NCI-H345 treated with DMSO at 0.1 percent for 48 hours (cell line): ENCODE data around the gene ULK1.

Experiments
- DNase-seq: peaks from one replicate; lab custom pipeline; 2025; ENCODE audit not compliant: unreplicated experiment; lab: John Stamatoyannopoulos, UW

The ULK1 gene

DNA sequence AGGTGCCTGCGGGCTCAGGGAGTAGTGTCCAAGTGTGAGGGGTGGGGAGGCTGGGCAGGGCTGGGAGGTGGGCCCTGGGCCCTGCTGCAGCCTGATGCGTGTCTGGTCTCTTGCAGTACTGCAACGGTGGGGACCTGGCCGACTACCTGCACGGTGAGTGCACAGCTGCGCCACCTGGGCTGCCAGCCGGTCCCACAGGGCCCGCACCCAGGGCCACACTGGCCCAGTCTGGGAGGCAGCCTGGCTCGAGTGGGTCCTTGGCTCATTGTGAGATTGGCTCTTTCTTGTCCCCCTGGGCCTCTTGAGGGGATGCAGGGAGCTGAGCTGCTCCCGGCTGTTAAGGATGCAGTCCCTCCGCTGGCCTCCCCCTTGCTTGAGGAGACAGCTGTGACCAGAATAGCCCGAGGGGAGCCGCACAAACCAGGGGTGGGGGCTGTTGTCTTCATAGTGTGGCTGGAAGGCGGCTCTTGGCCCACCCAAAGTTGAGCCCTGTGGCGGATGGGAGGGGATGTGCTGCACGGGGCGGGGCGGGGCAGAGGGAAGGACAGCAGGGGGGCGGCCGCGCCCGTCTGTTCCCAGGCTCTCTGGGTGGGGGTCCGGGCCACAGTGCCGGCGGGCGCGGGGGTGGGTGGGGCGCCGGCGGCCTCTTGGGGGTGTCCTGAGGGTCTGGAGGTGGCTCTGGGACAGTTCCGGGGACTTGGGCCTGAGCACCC lies 13.1 kb downstream of the ULK1 start:
- no peak for DNase-seq

DNA sequence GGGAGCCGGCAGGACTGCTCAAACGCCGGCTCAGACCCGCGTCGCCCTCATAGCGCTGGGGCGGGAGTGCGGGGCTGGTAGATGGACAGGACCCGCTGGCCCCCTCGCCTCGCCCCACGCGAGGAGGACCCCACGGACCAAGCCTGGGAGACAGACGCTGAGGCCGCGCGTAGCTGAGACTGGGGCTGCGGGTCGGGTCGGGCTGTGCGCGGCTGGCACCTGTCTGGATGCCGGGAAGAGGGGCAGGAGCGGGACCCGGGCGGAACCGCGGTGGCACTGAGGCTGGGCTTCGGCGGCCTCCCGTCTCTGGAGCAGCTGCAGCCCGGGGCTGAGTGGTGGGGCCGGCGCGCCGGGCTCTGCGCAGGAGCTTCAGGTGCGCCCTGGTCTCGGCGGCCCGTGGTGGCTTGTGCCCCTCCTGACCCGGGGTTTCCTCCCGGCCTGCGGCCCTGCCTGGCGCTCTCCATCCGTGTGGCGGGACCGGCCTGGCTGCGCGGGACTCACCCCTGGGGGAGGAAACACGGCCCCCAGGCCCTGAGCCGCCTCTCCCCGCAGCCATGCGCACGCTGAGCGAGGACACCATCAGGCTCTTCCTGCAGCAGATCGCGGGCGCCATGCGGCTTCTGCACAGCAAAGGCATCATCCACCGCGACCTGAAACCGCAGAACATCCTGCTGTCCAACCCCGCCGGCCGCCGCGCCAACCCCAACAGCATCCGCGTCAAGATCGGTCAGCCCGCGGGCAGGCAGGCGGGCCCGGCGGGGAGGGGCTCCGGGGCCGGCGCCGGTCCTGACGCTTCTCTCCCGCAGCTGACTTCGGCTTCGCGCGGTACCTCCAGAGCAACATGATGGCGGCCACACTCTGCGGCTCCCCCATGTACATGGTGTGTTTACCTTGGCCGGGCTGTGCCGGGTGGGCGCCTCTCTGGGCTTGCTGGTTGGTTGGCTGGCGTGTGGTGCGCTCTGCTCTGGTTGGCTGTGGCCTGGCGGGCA lies 14.0 kb downstream of the ULK1 start:
- no peak for DNase-seq

DNA sequence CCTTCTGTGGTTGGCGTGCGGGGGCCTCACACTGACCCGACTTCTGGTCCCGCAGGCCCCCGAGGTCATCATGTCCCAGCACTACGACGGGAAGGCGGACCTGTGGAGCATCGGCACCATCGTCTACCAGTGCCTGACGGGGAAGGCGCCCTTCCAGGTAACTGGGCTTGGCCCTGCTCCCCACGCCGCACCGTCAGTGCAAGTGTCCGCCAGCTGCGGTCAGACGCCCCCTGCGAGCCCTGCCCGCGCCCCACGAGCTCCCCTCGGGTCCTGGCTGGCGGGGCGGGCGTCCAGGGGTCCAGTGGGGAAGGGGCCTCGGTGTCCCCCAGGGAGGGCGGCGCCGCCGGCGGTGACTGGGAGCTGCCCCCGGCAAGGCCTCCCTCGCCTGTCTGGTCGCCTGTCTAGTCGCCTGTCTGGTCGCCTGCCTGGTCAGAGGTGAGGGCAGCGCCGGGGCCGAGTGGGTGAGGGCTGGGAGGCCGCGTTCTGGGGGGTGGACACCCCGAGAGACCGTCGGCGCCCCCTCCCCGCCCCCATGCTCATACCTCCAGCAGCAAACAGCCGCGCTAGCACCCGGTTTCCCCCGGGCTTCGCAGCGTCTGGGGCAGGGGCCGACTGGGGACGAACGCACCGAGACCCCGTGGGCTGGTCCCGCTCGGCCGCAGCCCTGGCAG lies 14.8 kb downstream of the ULK1 start:
- DNase-seq: no peak

DNA sequence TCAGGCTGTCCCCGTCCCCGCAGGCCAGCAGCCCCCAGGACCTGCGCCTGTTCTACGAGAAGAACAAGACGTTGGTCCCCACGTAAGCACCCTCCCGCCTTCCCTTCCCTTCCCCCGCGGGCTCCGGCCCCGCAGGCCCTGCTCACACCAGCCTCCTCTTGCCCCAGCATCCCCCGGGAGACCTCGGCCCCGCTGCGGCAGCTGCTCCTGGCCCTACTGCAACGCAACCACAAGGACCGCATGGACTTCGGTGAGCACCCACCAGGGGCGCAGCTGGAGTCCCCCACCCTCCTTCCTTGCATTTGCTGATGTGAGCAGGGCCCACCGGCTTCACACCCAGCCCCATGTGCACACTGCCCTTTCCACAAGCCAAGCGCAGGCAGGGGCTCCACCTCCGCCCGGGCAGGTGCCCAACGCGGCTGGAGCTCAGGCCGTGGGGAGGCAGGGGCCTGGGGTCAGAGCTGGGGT lies 15.4 kb downstream of the ULK1 start:
- DNase-seq: no peak

DNA sequence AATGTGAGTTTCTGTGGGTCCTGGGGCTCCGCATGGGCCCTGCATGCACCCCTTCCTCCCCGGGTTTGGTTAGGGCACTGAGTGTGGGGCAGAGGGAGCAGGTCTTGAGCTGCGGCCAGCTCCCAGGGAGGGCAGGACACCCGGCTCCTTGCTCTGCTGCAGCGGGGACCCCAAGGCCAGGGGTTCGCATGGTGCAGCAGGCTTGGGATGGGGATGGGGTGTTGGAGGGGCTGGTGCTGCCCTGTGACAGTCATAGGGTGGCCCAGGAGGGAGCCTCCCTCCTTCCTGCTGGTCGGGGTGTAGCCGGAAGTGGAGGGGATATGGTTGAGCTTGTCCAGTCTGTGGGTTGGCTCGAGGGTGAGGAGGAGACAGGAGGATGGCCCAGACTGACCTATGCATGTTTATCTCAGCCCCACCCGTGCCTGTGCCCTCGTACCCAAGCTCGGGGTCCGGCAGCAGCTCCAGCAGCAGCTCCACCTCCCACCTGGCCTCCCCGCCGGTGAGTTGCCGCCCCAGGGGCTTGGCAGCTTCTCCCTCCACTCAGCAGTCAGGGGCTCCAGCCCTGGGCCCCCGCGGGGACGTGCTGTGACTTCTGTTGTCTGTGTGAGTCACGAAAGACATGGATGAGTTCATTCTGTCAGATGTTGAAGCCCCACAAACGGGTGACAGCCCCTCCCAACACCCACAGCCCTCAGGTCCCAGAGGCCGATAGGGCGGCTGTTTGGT lies 16.0 kb downstream of the ULK1 start:
- DNase-seq: no peak

DNA sequence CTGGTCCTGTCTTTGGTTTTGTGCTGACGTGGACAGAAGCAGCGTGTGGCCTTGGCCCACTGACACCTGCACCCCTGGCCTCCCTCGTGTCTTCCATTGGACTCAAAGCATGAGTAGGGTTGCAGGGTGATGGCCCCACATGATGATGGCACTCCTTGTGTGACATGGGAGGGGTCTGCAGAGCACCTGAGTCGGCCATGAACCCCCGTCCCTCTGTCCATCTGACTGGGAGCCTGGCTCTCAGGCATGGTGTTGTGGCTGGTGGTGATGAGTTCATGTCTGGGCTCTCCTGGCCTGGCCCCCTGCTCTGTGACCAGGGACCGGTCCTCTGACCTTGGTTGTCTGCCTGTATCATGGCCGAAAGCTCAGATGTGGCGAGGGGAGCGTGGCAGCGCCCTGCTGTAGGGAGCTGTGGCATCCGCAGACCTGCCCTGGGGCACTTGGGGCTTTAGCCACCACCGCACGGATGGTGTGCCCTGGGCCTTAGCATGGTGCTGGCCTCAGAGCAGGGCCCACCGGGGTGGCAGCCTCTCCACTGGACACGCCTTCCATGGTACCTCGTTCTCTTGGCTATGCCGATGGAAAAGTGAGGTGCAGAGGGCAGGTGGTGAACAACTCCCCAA lies 16.7 kb downstream of the ULK1 start:
- DNase-seq: no peak

DNA sequence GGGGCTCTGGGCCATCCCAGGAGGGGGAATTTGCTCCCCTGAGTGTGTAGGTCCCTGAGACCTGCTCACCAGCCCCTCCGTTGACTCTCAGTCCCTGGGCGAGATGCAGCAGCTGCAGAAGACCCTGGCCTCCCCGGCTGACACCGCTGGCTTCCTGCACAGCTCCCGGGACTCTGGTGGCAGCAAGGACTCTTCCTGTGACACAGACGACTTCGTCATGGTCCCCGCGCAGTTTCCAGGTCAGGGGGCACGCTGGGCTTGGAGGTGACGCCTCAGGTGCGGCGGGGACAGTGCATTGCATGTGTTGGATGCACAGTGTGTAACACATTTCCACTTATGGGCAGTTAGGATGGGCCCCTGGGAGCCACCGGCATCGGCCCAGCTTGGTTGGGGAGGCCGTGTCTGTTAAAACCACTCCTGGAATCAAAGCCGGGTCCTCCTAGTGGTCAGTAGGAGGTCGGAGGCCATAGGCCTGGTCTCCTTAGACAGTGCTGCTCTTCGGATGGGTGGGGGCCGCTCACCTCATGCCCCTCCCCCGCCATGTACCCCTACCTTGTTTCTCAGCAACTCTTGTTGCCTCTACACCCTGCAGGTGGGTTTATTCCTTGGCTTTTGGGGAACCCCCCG lies 17.5 kb downstream of the ULK1 start:
- no peak for DNase-seq

DNA sequence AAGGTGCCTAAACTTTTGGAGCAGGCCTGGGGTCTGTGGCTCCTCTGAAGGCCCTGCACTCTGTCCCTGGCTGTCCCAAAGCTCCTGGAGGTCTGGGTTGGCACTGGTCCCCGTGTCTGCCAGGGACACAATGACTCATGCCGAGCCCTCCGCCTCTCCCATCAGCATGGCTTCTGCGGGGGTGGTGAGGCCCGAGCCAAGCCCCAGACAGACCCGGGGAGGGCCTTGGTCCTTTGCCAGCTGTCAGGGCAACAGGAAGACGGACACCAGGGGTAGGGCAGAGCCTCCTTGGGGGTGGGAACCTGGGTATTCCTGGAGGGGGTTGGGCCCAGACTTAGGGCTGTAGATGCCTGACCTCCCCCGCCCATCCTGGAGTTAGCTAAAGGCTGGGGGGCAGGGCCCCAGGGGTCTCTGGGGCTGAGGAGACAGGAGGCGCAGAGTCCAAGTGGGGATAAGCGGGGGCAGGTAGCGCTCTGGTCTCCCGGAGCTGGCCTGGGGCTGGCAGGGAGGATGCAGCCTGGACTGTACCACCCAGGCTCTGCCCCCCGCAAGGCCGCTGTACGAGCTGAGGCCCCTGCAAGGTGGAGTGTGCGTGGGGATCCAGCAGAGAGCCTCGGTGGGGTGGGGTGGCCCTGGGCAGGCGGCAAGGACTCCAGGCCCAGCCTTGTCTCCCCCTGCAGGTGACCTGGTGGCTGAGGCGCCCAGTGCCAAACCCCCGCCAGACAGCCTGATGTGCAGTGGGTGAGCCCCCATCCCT lies 18.3 kb downstream of the ULK1 start:
- no peak for DNase-seq

DNA sequence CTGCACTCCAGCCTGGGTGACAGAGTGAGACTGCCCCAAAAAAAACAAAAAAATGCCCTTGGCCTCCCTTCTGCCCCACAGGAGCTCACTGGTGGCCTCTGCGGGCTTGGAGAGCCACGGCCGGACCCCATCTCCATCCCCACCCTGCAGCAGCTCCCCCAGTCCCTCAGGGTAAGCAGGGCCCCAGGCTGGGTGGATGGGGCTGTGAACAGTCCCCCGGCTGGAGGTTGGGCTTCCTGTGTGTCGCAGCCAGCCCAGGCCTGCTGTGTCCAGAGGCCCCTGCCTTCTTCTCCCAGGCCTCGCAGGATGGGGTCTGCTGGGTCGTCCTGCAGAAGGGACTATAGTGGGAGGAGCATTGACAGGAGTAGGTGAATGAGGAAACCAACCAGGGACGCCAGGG lies 19.2 kb downstream of the ULK1 start:
- no peak for DNase-seq

DNA sequence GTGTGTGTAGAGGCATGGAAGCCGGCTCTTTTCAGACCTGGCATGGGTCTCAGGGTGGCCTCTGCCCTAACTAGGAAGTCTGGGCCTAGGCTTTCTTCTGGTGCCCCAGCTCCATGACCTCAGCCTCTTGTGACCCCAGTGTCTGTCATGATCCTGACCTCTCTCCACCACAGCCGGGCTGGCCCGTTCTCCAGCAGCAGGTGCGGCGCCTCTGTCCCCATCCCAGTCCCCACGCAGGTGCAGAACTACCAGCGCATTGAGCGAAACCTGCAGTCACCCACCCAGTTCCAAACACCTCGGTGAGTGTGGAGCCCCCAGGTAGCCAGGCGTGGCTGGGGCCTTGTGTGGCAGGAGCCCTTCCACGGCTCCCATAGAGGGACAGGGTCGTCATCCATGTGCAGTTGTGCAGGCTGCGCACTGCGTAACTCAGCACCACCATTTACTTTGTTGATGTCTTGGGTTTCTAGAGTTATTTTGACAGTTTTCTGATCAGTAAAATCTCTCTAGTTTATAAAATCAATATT lies 19.8 kb downstream of the ULK1 start:
- no peak for DNase-seq

DNA sequence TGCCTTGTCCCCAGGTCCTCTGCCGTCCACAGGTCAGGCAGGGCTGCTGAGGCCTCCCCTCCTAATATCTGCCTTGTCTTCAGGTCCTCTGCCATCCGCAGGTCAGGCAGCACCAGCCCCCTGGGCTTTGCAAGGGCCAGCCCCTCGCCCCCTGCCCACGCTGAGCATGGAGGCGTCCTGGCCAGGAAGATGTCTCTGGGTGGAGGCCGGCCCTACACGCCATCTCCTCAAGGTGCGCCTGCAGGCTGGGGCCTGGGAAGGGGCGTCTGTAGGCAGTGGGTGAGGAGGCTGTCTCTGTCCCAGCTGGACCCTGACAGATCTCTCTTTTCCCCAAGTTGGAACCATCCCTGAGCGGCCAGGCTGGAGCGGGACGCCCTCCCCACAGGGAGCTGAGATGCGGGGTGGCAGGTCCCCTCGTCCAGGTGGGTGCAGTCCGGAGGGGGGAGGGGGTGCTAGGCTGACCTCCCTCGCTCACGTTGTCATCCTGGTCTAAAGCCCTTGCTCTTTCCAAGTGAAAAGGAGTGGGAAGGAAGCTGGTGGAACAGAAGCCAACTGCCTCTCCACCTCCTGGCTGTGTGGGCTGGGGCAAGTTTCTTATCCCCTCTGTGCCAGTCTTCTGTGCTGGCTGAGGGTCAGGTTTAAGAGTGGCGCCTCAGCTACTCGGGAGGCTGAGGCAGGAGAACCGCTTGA lies 20.7 kb downstream of the ULK1 start:
- no peak for DNase-seq

DNA sequence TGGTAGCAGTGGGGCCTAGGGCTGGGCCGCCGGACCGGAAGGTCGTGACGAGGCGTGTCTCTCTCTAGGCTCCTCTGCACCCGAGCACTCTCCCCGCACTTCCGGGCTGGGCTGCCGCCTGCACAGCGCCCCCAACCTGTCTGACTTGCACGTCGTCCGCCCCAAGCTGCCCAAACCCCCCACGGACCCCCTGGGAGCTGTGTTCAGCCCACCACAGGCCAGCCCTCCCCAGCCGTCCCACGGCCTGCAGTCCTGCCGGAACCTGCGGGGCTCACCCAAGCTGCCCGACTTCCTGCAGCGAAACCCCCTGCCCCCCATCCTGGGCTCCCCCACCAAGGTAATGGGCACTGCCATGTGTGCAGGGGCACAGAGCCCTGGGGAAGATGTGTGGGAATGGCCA lies 21.4 kb downstream of the ULK1 start:
- no peak for DNase-seq

DNA sequence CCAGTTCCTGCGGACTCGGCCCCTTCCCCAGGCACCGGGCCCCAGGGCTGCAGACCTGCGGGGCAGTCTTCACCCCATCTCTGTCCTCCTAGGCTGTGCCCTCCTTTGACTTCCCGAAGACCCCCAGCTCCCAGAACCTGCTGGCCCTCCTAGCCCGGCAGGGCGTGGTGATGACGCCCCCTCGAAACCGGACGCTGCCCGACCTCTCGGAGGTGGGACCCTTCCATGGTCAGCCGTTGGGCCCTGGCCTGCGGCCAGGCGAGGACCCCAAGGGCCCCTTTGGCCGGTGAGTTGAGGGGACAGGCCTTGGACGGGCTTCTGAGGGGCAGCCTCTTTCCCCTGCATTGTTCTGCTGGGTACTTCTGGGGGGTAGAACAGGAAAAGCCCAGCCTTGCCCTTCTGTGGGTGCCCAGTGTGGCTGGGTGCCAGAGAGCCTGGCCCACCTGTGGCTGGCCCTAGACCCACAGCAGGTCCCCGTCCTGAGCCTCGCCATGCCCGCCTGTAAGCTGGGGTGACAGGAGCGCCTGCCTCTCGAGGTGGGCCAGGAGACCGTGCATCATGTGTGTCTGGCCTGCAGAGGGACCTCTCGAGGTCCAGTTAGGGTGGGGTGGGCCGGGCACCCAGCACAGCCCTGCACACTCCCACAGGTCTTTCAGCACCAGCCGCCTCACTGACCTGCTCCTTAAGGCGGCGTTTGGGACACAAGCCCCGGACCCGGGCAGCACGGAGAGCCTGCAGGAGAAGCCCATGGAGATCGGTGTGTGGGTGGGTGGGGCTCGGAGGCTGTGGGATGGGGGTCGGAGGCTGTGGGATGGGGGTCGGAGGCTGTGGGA lies 22.1 kb downstream of the ULK1 start:
- DNase-seq: no peak

DNA sequence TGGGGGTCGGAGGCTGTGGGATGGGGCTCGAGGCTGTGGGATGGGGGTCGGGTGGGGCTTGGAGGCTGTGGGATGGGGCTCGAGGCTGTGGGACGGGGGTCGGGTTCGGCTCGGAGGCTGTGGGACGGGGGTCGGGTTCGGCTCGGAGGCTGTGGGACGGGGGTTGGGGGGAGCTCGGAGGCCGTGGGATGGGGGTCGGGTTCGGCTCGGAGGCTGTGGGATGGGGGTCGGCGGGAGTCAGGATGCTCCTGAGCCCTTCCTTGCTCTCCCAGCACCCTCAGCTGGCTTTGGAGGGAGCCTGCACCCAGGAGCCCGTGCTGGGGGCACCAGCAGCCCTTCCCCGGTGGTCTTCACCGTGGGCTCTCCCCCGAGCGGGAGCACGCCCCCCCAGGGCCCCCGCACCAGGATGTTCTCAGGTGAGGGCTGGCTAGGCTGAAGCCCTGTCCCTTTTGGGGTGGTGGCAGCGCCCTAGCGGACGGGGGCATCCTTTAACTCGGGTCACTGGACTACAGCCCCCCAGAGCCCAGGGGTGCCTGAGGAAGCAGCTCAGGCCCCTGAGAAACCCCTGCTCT lies 22.8 kb downstream of the ULK1 start:
- no peak for DNase-seq

DNA sequence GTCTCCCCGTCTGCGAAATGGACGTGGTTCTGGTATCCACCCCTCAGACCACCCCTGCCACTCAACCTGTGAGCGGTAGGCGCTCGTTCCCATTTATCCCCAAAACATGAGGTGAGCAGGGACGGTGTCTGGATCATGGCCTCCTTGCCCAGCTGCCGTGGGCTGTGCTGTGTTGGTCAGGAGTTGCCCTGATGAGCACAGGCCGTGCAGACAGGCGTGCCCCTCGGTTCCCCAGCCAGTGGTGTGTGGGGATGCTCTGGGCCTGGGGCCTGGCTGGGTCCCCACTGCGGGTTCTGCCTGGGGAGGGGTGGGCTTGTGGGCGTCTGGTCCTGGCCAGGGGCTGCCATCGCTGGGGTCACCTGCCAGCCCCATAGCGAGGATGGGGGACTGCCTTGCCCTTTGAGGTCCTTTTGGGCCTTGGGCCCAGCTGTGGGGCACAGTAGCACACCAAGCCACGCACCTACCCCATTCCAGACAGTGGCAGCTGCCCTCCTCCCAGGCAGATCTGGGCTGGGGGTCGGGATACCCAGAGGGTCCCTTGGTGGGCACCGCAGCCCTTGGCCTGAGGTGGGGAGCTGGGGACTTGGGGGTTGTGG lies 23.4 kb downstream of the ULK1 start:
- DNase-seq: no peak

DNA sequence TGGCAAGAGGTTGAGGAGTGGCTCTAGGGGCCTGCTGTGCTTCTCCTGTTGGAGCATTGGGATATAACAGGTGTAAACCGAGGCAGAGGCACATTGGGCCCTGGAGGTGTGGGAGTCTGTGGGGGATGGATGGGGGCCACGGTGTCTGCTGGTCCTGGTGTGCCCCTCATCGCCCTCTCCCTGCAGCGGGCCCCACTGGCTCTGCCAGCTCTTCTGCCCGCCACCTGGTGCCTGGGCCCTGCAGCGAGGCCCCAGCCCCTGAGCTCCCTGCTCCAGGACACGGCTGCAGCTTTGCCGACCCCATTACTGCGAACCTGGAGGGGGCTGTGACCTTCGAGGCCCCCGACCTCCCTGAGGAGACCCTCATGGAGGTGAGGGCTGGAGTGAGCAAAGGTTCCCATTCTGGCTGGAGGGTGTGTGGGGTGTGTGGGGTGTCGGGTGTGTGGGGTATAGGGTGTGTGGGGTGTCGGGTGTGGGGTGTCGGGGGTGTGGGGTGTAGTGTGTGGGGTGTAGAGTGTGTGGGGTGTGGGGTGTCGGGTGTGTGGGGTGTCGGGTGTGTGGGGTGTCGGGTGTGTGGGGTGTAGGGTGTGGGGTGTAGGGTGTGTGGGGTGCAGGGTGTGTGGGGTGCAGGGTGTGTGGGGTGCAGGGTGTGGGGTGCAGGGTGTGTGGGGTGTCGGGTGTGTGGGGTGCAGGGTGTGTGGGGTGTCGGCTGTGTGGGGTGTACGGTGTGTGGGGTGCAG lies 24.1 kb downstream of the ULK1 start:
- no peak for DNase-seq
